GM23248 (cell line): Measurements from ENCODE around the gene CELSR1.

ENCODE experiments used
- EZH2 ChIP-seq: fragments of 200-600 bp; sonication (generic); IDR thresholded peaks from 2 replicates; pipeline ENCODE4 v1.6.1; 2018; ENCODE audit warnings: antibody characterized with exemption, mild to moderate bottlenecking; ENCODE audit not compliant: insufficient read depth, poor library complexity, severe bottlenecking
- EZH2phosphoT487 ChIP-seq: fragments of 200-600 bp; sonication (generic); IDR thresholded peaks from 2 replicates; pipeline ENCODE4 v1.6.1; 2018; ENCODE audit warnings: antibody characterized with exemption, moderate library complexity, mild to moderate bottlenecking, low read depth; ENCODE audit not compliant: insufficient read depth

GRCh38 chr22:46537225-46537945 lies at the start of gene CELSR1:
- TF ChIP-seq EZH2phosphoT487, result no peak
- TF ChIP-seq EZH2, result no peak
